NCI-H2196 treated with DMSO at 0.1 percent for 48 hours (cell line): ENCODE measurements around the gene ELOVL2.
A peak's percentile ranks its signal among the peaks of the same experiment; 100 is the strongest.
"Not testable (repeated sequence)": the region's sequence is repeated elsewhere in the genome, so short reads cannot be mapped to it uniquely, and the experiment has no call there.

Experiments used
- DNase-seq: peaks from one replicate; lab custom pipeline; 2025; ENCODE audit not compliant: unreplicated experiment; lab: John Stamatoyannopoulos, UW

The ELOVL2 gene

GRCh38 chr6:10984959-10985358 lies 59.1 kb downstream of the ELOVL2 start:
- not testable (repeated sequence) for DNase-seq

DNA sequence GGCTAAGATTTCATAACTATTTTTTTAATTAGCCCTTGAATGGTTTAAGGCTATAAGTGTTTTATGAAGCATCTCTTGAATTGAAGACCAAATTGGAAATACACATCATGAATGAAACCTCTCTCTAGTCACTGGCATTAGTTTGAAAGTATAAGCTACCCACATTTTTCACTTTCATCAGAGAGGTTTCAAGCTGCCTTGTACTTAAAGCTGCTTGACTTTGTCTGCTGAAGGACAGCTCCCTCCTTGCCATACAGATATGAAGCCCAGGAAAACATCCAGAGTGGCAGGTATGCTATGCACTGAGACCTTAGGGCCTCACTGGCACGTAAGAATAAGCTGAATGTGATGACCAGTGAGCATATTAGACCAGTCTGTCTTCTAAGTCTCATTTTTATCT lies 62.7 kb downstream of the ELOVL2 start:
- DNase-seq: no peak

DNA sequence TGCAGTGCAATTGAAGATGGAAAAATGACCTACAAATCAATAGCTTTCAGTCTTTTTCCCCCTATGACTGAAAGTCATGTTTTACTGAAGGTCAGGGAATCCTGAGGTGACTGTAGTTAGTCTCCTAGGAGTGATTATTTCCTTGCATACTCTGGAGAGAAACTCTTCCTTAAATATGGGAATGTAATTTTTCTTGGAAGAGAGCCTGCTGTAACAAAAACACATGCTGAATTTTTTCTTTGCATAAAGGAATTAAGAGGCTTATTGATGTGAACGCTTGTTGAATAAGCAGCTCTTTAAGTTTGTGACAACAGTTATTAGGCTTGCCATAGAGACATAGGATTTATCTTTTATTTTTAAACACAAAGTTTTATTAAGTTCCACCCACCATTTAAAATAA lies 64.5 kb downstream of the ELOVL2 start:
- DNase-seq: no peak

DNA sequence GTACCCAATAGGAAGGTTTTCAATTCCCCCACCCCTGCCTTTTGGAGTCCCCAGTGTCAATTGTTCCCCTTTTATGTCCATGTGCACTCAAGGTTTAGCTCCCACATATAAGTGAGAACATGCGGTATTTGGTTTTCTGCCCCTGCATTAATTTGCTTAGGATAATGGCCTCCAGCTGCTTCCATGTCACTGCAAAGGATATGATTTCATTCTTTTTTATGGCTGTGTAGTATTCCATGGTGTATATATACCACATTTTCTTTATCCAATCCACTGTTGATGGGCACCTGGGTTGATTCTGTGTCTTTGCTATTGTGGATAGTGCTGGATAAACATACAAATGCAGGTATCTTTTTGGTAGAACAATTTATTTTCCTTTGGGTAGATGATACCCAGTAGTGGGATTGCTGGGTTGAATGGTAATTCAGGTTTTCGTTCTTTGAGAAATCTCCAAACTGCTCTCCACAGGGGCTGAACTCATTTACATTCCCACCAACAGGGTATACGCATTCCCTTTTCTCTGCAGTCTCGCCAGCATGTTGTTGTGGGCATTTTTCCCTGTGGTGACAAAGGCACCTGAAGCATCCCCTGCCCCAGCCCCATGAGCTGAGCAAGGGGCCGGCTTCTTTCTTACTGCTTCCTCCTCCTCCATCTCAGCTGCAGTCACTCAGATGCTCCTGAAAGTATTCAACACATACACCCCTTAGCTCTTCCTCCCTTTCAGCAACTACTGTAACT lies 66.7 kb downstream of the ELOVL2 start:
- DNase-seq: no peak

DNA sequence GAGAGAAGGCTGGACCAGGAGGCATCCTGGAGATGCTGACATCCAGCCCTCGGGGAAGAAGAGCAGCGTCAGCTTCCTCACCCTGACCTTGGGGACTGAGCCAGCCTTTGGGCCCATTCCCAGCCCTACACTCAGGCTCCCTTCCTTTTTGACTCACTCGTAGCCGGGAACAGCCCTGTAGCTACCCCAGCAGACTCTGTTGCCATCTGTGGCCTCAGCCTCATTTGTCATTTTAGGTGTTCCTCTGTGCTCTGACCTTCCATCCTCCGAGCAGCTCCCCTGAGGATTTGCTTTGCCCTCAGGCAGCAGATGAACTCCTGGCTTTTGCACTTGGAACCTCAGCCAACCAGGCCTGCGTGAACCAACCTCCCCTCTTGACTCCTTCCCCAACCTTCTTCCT lies 67.5 kb downstream of the ELOVL2 start:
- no peak for DNase-seq

DNA sequence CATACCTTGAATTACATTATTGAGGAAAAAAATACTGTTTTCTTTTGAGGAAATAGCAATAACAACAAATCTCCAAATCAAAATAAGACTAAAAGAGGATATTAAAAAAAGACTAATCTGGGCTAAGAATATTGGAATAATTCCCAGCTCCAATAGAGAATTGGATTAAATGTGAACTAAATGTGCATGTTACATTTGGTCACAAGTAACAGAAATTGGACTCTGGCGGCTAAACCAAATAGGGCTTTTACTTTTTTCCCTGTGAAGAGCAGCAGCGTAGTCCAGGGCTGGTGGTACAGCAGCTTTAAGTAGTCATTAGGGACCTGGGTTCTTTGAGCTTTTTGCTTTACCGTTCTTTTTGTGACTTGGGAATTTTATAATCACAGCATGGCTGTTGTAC lies 71.9 kb downstream of the ELOVL2 start:
- DNase-seq: no peak

DNA sequence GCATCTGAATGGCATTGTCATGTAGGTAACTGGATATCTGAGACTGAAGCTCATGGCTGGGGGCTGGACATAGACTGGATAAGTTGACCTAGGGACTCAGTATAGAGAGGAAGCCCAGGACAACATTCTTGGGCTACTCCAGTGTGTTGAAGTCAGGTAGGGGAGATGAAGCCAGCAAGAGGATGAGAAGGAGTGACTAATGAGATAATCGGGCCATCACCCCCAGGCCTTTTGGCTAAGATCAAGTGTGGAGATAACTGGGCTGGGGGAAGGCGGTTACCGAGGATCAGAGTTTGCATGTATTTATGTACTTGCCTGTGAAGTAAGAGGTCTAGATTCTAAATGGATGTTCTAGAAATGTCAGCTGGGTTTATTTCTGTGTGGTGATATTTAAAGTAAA lies 73.4 kb downstream of the ELOVL2 start:
- no peak for DNase-seq

GRCh38 chr6:10968776-10969175 lies 75.3 kb downstream of the ELOVL2 start:
- no peak for DNase-seq

- no peak for DNase-seq
Measured at GRCh38 chr6:10964684-10965083, 79.4 kb downstream of the ELOVL2 start.

DNA sequence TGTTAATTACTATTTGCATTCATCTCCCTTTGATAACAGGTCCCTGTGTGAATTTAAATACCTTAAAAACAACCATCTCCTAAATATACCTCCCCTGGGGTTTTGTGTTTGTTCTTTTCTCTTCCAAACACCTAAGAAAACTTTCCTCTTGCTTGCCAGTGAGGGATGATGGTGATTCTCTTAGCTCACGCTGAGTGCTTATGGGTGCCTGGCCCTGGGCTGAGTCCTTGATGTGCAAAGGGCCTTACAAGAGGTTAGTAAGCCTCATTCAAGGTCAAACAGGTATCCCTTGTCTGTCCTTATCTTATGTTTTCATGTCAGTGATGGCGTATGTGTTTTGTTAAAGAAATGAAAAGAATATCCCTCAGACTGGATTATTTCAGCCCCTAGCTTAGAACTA lies 81.0 kb downstream of the ELOVL2 start:
- DNase-seq: no peak

GRCh38 chr6:10962673-10963072 lies 81.4 kb downstream of the ELOVL2 start:
- DNase-seq: no peak

- no peak for DNase-seq
Measured at GRCh38 chr6:10961837-10962236, 82.3 kb downstream of the ELOVL2 start.

GRCh38 chr6:10960171-10960570 lies 83.9 kb downstream of the ELOVL2 start:
- no peak for DNase-seq

DNA sequence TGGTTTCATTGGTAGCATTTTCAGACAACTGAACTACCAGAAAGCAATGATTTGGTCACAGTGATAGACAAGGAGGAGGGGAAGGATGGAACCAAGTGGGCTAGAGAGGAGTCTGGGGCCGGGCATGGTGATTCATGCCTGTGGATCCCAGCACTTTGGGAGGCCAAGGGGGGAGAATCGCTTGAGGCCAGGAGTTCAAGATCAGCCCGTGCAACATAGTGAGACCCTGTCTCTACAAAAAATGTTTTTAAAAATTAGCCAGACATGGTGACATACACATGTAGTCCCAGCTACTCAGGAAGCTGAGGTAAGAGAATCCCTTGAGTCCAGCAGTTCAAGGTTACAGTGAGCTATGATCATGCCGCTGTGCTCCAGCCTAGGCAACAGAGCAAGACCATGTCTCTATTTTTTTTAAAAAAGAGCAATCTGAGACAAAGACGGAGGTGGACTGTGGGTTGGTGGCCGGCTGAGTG lies 86.7 kb downstream of the ELOVL2 start:
- DNase-seq: no peak

DNA sequence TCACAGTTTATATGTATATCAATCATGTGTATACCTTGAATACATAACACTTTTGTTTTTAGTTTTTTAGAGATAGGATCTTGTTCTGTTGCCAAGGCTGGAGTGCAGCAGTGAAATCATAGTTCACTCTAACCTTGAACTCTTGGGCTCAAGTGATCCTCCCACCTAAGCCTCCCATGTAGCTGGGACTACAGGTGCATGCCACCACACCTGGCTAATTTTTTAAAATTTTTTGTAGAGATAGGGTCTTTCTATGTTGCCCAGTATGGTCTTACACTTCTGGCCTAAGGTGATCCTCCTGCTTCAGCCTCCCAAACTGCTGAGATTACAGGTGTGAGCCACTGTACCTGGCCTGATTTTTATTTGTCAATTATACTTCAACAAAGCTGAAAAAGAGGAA lies 87.3 kb downstream of the ELOVL2 start:
- DNase-seq: no peak

GRCh38 chr6:10954590-10955010 lies 89.5 kb downstream of the ELOVL2 start:
- peak; percentile 31 for DNase-seq

DNA sequence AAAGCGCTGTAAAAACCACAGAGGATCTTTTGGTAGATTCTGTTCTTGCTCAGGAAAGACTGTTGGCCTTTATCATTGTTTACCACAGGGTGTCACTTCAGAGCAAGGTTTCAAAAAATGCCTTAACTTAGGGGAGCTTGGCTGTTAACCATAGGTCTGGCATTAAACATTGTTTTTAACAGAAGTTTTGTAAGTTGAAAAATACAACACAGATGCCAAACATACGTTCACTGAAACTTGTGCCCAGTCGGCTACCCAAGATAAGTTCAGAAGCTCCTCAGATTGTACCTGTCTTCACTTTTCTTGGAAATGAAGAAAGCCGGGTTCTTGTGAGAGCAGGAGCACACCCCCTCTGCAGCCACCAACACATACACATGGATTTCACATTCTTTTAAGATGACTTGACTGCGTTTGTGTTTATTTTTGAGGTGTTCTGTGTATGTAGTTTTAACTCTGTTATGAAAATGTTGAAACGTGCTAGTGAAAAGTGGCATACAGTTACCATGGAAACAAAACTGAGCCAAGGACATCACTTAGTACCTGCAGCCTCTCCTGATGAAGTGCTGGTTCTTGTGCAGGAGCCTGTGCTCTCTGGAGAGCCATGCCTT lies 92.3 kb downstream of the ELOVL2 start:
- peak; percentile 3 for DNase-seq

DNA sequence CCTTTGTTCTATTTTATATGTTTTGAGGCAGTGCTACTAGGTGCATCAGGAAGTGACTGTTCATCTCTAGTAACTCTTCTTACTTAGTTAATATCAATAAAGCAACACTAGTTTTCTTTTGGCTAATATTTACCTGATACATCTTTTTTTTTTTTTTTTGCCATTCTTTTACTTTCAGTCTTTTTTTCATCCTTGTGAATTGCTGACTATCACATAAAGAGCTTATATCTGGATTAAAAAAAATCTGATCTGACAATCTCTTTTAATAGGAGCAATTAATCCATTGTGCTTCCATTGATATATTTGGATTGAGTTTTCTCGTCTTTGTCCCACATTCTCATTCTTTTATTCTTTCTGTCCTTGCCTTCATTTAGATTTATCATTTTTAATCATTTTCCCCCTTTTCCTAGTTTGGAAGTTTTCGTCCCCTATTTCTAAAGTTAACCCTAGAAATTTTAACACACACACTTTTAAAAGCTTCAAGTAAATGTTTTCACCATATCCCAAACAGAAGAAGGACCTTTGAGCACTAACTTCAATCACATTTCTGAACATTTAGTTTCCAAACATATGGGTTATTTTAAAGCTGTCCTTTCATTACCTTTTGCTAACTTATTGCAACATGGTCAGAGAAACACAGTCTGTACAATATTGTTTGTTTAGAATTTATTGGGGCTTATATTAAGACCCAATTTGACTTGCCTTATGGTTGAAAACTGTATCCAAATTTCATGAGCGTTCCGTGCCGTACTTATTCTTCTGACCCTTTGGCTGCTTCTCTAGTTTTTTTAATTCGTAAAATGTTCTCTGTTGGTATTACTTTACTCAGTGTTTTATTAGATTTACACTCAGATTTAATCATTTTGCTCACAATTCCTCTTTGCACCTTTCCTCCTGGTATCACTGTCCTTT lies 94.3 kb downstream of the ELOVL2 start:
- no peak for DNase-seq

DNA sequence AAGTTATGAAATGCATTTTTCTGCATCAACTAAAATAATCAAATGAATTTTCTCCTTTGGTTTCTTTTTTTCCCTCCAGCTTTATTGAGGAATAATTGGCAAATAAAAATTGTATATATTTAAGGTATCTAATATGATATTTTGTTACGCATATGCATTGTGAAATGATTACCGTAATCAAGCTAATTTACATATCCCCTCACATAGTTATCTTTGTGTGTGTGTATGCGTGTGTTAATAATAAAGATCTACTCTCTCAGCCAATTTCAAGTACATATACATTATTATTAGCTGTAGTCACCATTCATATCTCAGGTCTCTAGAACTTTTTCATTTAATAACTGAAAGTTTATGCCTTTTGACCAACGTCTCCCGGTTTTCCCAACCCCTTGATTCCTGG lies 96.1 kb downstream of the ELOVL2 start:
- DNase-seq: no peak

- DNase-seq: no peak
Measured at GRCh38 chr6:10945845-10946244, 98.3 kb downstream of the ELOVL2 start.

DNA sequence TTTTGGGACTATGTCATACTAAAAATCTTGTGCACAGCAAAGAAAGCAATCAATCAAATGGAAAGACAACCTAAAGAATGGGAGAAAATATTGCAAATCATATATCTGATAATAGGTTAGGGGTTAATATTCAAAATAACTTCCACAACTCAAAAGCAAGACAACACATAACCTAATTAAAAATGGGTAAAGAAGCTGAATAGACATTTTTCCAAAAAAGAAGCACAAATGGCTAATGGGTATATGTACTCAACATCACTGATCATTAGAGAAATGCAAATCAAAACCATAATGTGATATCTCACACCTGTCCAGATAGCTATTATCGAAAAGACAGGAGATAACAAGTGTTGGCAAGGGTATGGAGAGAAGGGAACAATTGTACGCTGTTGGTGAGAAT lies 104.3 kb downstream of the ELOVL2 start:
- no peak for DNase-seq

DNA sequence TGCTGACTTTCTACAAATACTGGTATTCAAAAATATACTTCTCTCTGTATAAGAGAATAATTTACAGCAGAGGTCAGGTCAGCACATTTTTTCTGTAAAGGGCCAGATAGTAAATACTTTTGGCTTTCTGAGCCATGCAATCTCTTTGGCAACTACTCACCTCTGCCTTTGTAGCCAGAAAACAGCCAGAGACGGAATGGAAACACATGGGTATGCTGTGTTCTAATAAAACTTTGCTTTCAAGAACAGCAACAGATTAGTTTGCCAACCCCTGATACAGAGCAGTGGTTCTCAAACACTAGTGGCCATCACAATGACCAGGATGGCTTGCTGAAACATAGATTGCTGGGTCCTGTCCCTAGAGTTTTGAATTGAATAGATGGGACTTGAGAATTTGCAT lies 111.0 kb downstream of the ELOVL2 start:
- DNase-seq: no peak
